Cardiac ventricle fibroblast (primary cell): ENCODE measurements around the gene KCTD13. TPM values are rescaled to one million over a fixed set of nuclear protein-coding genes. Genes with fewer than 3 reads are reported as not detected.

ENCODE experiments used
- total RNA-seq: library from RNA; depleted of rRNA; stranded (reverse); fragments of >200 nt; gene quantifications from 2 replicates; pipeline ENCODE4 v1.2.3, GENCODE V29; 2015

Gene KCTD13
- total RNA-seq: 5.7 and 9.7 TPM in 2 replicates

GRCh38 chr16:29925781-29926710 lies at the start of gene KCTD13:
KCTD13 (minus strand) TSS chr16:29926226; CDS start chr16:29926033, 193 bp downstream.

GRCh38 chr16:29973384-29974246 lies 47.6 kb upstream of the KCTD13 start, which contains the start of gene TAOK2:
TAOK2 (plus strand) TSS chr16:29973868; CDS start chr16:29977773, 3,905 bp downstream.

GRCh38 chr16:29961479-29962343 lies 35.7 kb upstream of the KCTD13 start, which contains the start of gene TMEM219:
TMEM219 (plus strand) TSS chr16:29962079; CDS start chr16:29963144, 1,065 bp downstream.

GRCh38 chr16:29900102-29900887 lies 25.7 kb downstream of the KCTD13 start, which contains the start of gene ASPHD1:
ASPHD1 (plus strand) TSS chr16:29900488; CDS start chr16:29900972, 484 bp downstream.

GRCh38 chr16:29899516-29900101 lies 26.4 kb downstream of the KCTD13 start, which contains the start of gene SEZ6L2:
SEZ6L2 (minus strand) TSS chr16:29899550; CDS start chr16:29899019, 531 bp downstream.

GRCh38 chr16:29862884-29863668 lies 63.0 kb downstream of the KCTD13 start, which contains the start of gene CDIPT:
CDIPT (minus strand) TSS chr16:29863226; CDS start chr16:29862857, 369 bp downstream.

Other genes with a start within 250 kb of the KCTD13 start
- 4.1 and 6.0 TPM in 2 replicates for gene QPRT, start 247.0 kb downstream of the KCTD13 start, total RNA-seq
- not detected in 2 replicates for gene C16orf54, start 180.2 kb downstream of the KCTD13 start, total RNA-seq
- not detected in 2 replicates for gene ZG16, start 148.0 kb downstream of the KCTD13 start, total RNA-seq
- 13.0 and 13.5 TPM in 2 replicates for gene KIF22, start 135.5 kb downstream of the KCTD13 start, total RNA-seq
- gene MAZ, start 119.7 kb downstream of the KCTD13 start, total RNA-seq: 95.2 and 108 TPM in 2 replicates
- 0.78 and 1.2 TPM in 2 replicates for gene PRRT2, start 114.0 kb downstream of the KCTD13 start, total RNA-seq
- gene PAGR1, start 110.1 kb downstream of the KCTD13 start, total RNA-seq: 25.6 and 29.2 TPM in 2 replicates
- 224 and 249 TPM in 2 replicates for gene MVP, start 105.8 kb downstream of the KCTD13 start, total RNA-seq
- gene CDIPT, start 63.0 kb downstream of the KCTD13 start, total RNA-seq: 102 and 110 TPM in 2 replicates
- gene SEZ6L2, start 26.7 kb downstream of the KCTD13 start, total RNA-seq: 43.9 and 57.2 TPM in 2 replicates
- gene ASPHD1, start 25.7 kb downstream of the KCTD13 start, total RNA-seq: 7.2 and 11.4 TPM in 2 replicates
- 104 and 105 TPM in 2 replicates for gene TMEM219, start 35.9 kb upstream of the KCTD13 start, total RNA-seq
- 32.1 and 33.8 TPM in 2 replicates for gene TAOK2, start 47.6 kb upstream of the KCTD13 start, total RNA-seq
- gene HIRIP3, start 69.4 kb upstream of the KCTD13 start, total RNA-seq: 6.9 and 9.7 TPM in 2 replicates
- gene INO80E, start 70.0 kb upstream of the KCTD13 start, total RNA-seq: 30.0 and 58.5 TPM in 2 replicates
- not detected in 2 replicates for gene DOC2A, start 84.8 kb upstream of the KCTD13 start, total RNA-seq
- gene C16orf92, start 97.0 kb upstream of the KCTD13 start, total RNA-seq: not detected in 2 replicates
- gene TLCD3B, start 105.0 kb upstream of the KCTD13 start, total RNA-seq: not detected in 2 replicates
- gene ALDOA, start 139.5 kb upstream of the KCTD13 start, total RNA-seq: 1,739 and 1,751 TPM in 2 replicates
- 50.5 and 56.4 TPM in 2 replicates for gene PPP4C, start 149.8 kb upstream of the KCTD13 start, total RNA-seq
- 0.37 TPM in 1 of 2 replicates, not detected in the other for gene TBX6, start 165.7 kb upstream of the KCTD13 start, total RNA-seq
- 60.6 and 79.3 TPM in 2 replicates for gene YPEL3, start 170.0 kb upstream of the KCTD13 start, total RNA-seq
- 0.64 and 1.00 TPM in 2 replicates for gene GDPD3, start 187.3 kb upstream of the KCTD13 start, total RNA-seq
- gene MAPK3, start 197.0 kb upstream of the KCTD13 start, total RNA-seq: 47.0 and 60.8 TPM in 2 replicates